Small intestine (tissue), 7 donors: Measurements from ENCODE around the gene RAB40B. TPM values are rescaled to one million over a fixed set of nuclear protein-coding genes. Genes with fewer than 3 reads are reported as not detected.

Experiments
- DNase-seq, 2 donors: peaks; one replicate each; pipeline versions ENCODE4 v3.0.0 to v3.0.0-alpha.2; 2013
- FAIRE-seq: peaks from 2 replicates; lab custom pipeline; 2012; peaks lifted over from hg19 to GRCh38; lab: Jason Lieb, UNC
- H3K27ac ChIP-seq, 3 donors: one replicate each; pipeline ENCODE4 v1.5.1; 2013; ENCODE audit warnings: low read length in 2 of 3, mild to moderate bottlenecking in 2 of 3, control low read depth in 1 of 3, inconsistent platforms in 1 of 3, low read depth in 1 of 3, moderate library complexity in 1 of 3
- H3K27me3 ChIP-seq, 3 donors: one replicate each; pipeline ENCODE4 v1.6.1; 2013; ENCODE audit warnings: low read length in 3 of 3, inconsistent platforms in 1 of 3; ENCODE audit not compliant: control insufficient read depth in 3 of 3, insufficient read depth in 3 of 3
- H3K36me3 ChIP-seq, 3 donors: one replicate each; pipeline ENCODE4 v1.6.1; 2013; ENCODE audit warnings: low read length in 3 of 3, inconsistent platforms in 1 of 3, low read depth in 1 of 3, mild to moderate bottlenecking in 1 of 3, moderate library complexity in 1 of 3; ENCODE audit not compliant: control insufficient read depth in 3 of 3, insufficient read depth in 2 of 3
- H3K4me1 ChIP-seq, 3 donors: one replicate each; pipeline ENCODE4 v1.6.1; 2013; ENCODE audit warnings: low read length in 2 of 3, inconsistent platforms in 1 of 3, low read depth in 1 of 3, mild to moderate bottlenecking in 1 of 3, moderate library complexity in 1 of 3; ENCODE audit not compliant: control insufficient read depth in 3 of 3, insufficient read depth in 2 of 3
- H3K4me3 ChIP-seq, 3 donors: one replicate each; pipeline ENCODE4 v1.5.1; 2013; ENCODE audit warnings: low read length in 3 of 3, control low read depth in 1 of 3, inconsistent platforms in 1 of 3, low read depth in 1 of 3, mild to moderate bottlenecking in 1 of 3, moderate library complexity in 1 of 3
- H3K9me3 ChIP-seq, 2 donors: one replicate each; pipeline ENCODE4 v1.6.1; 2013; ENCODE audit warnings: low read depth in 1 of 2, low read length in 1 of 2; ENCODE audit not compliant: control insufficient read depth in 2 of 2, insufficient read depth in 1 of 2
- WGBS, 3 donors: extraction: QIAGEN DNeasy Blood & Tissue Kit; methylation state at CpG; one replicate each; pipeline ENCODE4 v1.1.7; 2013; 5-methylcytosine and 5-hydroxymethylcytosine counted together
- polyA plus RNA-seq, 4 donors: library from polyadenylated mRNA; stranded (reverse) in 3 of 4; unstranded in 1 of 4; fragments of 200-250 nt in 3 of 4; fragments of 120-200 nt in 1 of 4; gene quantifications; one replicate each; pipeline versions ENCODE4 v1.2.1 to v1.2.3, GENCODE V29; 2013
- donor health status: healthy with polysubstance abuse.
- donor health status: control.
- donor health status: control.
- donor health status: Bipolar disorder and iron deficiency.
- donor health status: healthy.

Gene RAB40B
- polyA plus RNA-seq, 4 donors, result 8.1 to 24.5 (median 13.9) TPM

DNA sequence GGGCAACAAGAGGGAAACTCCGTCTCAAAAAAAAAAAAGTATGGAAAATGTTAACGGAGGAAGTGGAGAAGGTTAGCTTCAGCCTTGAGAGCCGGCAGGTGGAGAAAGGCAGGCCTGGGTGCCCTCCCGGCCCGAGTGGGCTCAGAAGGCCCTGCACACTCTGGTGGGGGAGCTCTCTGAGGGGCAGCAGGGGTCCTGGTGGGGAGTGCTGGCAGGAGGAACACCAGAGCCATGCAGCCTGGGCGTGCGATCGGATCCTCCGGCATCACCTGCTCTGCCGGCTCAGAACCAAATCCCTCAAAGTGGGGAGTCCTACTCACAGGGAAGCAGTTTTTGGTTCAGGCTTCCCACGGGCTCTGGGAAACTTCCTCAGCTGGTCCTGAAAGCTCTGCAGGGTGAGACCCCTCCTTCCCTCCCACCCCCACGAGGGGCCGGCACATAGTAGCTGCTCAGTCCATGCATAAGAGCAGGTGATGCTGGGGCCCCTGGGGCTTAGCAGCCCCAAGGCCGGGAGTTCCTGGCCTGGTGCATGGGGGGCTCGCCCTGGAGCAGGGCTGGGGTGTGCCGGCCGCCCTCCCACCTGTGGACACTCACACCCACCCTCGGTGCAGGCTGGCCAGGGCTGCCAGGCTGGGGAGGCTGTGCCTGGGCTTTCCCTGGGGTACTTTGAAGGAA, 38.1 kb upstream of the RAB40B start:
- H3K27ac ChIP-seq, result peak overlapping the region in 1 of 3 donors; percentile 83
- peak in 1 of 2 donors; percentile 38 for DNase-seq
- H3K4me3 ChIP-seq, result peak overlapping the region in 2 of 3 donors; percentile 66 to 75

GRCh38 chr17:82734987-82735866, 36.7 kb upstream of the RAB40B start, which contains the start of gene FN3K:
FN3K (plus strand) TSS chr17:82735615; CDS start chr17:82735637, 22 bp downstream.
- peak within 1 kb of the TSS in 2 of 3 donors; percentile 82 to 83 for H3K27ac ChIP-seq
- 4 to 9% (median 6%) methylated on average over 51 to 101 of the region's 101 CpGs for WGBS, 3 donors
- peak within 1 kb of the TSS; percentile 66 to 86 (median 75) for H3K4me3 ChIP-seq
- H3K36me3 ChIP-seq, result peaks cover 0 to 73% (median 0%) of the 10 kb centered on the region in 3 donors
- H3K27me3 ChIP-seq, result no peaks in the 10 kb centered on the region
- FAIRE-seq (no peak), DNase-seq (peak; percentile 62 to 91)
- peaks cover 0 to 16% of the 10 kb centered on the region in 2 donors for H3K9me3 ChIP-seq
- peaks cover 0 to 13% (median 0%) of the 10 kb centered on the region in 3 donors for H3K4me1 ChIP-seq

More for the DNA sequence above, 38.1 kb upstream of the RAB40B start:
- Histone ChIP-seq H3K36me3 (peaks cover 3 to 70% (median 6%) of the 10 kb centered on the region in 3 donors), H3K4me1 (peaks cover 0 to 25% (median 0%) of the 10 kb centered on the region in 3 donors), H3K27me3 (no peaks in the 10 kb centered on the region), H3K9me3 (peaks cover 0 to 27% of the 10 kb centered on the region in 2 donors)
- WGBS, 3 donors, result 74 to 87% (median 77%) methylated on average over 18 of the region's 18 CpGs
- FAIRE-seq, result no peak

- 87 to 96% (median 93%) methylated on average over 12 to 13 of the region's 13 CpGs for WGBS, 3 donors
- Histone ChIP-seq H3K4me3 (no peak overlapping the region), H3K27ac (no peak overlapping the region), H3K4me1 (peaks cover 0 to 5% (median 0%) of the 10 kb centered on the region in 3 donors), H3K27me3 (no peaks in the 10 kb centered on the region), H3K9me3 (peaks cover 0 to 10% of the 10 kb centered on the region in 2 donors), H3K36me3 (peaks cover 0 to 66% (median 0%) of the 10 kb centered on the region in 3 donors)
- no peak for FAIRE-seq
- no peak for DNase-seq
These were observed 33.7 kb upstream of the RAB40B start for GRCh38 chr17:82732118-82732743.

DNA sequence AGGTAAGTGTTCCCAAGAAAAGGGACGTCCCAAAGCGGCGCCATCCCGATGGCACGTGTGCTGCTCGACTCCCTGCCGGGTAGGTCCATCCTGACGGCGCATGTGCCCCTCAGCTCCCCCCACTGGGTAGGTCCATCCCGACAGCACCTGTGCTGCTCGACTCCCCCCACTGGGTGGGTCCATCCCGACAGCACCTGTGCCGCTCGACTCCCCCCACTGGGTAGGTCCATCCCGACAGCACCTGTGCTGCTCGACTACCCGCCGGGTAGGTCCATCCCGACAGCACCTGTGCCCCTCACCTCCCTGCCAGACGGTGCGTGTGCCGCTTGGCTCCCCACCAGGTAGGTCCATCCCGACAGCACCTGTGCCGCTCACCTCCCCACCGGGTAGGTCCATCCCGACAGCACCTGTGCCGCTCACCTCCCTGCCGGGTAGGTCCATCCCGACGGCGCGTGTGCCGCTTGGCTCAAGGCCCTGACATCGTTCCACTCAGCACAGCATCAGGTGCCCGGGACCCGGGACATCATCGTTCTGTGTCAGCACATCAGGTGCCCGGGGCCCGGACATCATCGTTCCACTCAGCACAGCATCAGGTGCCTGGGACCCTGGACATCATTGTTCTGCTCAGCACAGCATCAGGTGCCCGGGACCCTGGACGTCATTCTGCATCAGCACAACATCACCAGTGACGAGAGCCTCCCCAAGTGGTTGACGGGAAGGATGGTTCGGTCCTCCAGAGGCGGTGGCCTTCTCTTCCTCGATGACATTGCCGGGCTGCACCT, 31.2 kb upstream of the RAB40B start:
- H3K27ac ChIP-seq, result no peak overlapping the region
- peaks cover 0 to 79% (median 8%) of the 10 kb centered on the region in 3 donors for H3K36me3 ChIP-seq
- DNase-seq (no peak), FAIRE-seq (no peak)
- peaks cover 0 to under 1% (median 0%) of the 10 kb centered on the region in 3 donors for H3K4me1 ChIP-seq
- H3K4me3 ChIP-seq, result no peak overlapping the region
- peaks cover 0 to 10% of the 10 kb centered on the region in 2 donors for H3K9me3 ChIP-seq
- WGBS, 3 donors, result 87 to 90% (median 89%) methylated on average over 46 to 48 of the region's 48 CpGs
- H3K27me3 ChIP-seq, result no peaks in the 10 kb centered on the region

DNA sequence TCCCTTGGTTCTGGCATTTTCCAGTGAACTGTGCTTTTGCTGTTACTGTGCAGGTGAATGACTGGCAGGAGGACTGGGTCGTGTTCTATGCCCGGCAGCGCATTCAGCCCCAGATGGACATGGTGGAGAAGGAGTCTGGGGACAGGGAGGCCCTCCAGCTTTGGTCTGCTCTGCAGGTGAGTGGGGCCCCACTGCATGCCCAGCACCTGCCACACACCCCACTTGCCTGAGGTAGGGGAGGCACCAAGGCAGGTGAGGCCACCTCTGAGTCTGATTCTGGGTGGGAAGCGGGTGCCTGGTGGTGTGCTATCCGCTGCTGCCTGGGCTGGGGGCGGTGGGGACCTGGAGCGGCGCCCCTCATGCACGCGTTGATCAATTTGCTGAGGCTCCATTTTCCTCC, 27.9 kb upstream of the RAB40B start:
- Histone ChIP-seq H3K27me3 (no peaks in the 10 kb centered on the region), H3K36me3 (peaks cover 3 to 78% (median 13%) of the 10 kb centered on the region in 3 donors), H3K9me3 (no peaks in the 10 kb centered on the region), H3K4me1 (no peaks in the 10 kb centered on the region), H3K4me3 (no peak overlapping the region), H3K27ac (no peak overlapping the region)
- FAIRE-seq (no peak), DNase-seq (no peak)
- WGBS, 3 donors, result 95 to 97% (median 96%) methylated on average over 10 of the region's 10 CpGs

- no peak for FAIRE-seq
These were observed 24.8 kb upstream of the RAB40B start for GRCh38 chr17:82723169-82723807.

GRCh38 chr17:82722341-82723013, 24.0 kb upstream of the RAB40B start:
- 86 to 90% (median 87%) methylated on average over 19 of the region's 19 CpGs for WGBS, 3 donors
- Histone ChIP-seq H3K4me3 (no peak overlapping the region), H3K27me3 (no peaks in the 10 kb centered on the region), H3K36me3 (peaks cover 3 to 77% (median 17%) of the 10 kb centered on the region in 3 donors), H3K4me1 (peaks cover 0 to 8% (median 2%) of the 10 kb centered on the region in 3 donors), H3K9me3 (no peaks in the 10 kb centered on the region), H3K27ac (no peak overlapping the region)
- FAIRE-seq (no peak), DNase-seq (no peak)

More at GRCh38 chr17:82723169-82723807, 24.8 kb upstream of the RAB40B start:
- no peaks in the 10 kb centered on the region for H3K9me3 ChIP-seq
- DNase-seq, result no peak
- H3K36me3 ChIP-seq, result peaks cover 3 to 79% (median 17%) of the 10 kb centered on the region in 3 donors
- H3K27ac ChIP-seq, result no peak overlapping the region
- H3K4me3 ChIP-seq, result no peak overlapping the region
- no peaks in the 10 kb centered on the region for H3K27me3 ChIP-seq
- H3K4me1 ChIP-seq, result no peaks in the 10 kb centered on the region
- 91 to 96% (median 92%) methylated on average over 26 of the region's 26 CpGs for WGBS, 3 donors
